ENCODE data around the gene LENG9.
A peak's percentile ranks its signal among the peaks of the same experiment; 100 is the strongest.

Gene LENG9

DNA sequence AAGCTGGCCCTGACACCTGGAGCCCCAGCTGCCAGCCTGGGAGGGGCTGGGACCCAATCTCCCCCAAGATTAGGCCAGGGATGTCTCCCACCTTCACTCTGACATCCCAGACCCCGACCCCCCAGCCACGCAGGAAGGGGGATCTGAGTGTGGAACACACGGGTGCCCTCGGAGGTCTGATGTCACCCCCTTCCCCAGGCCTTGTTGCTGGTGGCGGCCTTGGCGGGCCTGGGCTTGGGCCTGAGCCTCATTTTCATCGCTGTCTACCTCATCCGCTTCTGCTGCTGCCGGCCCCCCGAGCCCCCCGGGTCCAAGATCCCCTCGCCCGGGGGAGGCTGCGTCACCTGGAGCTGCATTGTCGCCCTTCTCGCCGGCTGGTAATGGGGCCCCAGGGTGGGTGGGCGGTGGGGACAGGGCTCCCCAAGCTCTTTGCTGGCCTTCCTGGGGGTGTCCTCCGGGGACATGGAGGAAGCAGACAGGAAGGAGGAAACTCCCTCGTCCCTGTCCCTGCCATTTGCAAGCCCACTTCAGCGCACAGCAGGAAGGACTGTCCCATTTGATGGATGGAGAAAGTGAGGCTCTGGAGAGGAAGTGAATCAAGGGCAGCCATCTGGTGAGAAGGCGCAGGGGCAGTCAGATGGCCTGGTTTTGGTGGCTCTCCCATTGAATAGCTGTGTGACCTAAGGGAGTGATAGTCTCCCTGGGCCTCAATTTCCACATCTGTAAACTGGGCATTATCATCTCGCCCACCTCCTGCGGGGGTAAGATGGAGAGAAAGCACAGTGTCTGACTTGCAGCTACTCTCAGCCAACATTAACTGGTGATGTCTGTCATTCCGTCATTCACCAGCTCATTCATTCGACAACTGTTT is 44.4 kb downstream of the LENG9 start:
- DNase-seq, result no peak

DNA sequence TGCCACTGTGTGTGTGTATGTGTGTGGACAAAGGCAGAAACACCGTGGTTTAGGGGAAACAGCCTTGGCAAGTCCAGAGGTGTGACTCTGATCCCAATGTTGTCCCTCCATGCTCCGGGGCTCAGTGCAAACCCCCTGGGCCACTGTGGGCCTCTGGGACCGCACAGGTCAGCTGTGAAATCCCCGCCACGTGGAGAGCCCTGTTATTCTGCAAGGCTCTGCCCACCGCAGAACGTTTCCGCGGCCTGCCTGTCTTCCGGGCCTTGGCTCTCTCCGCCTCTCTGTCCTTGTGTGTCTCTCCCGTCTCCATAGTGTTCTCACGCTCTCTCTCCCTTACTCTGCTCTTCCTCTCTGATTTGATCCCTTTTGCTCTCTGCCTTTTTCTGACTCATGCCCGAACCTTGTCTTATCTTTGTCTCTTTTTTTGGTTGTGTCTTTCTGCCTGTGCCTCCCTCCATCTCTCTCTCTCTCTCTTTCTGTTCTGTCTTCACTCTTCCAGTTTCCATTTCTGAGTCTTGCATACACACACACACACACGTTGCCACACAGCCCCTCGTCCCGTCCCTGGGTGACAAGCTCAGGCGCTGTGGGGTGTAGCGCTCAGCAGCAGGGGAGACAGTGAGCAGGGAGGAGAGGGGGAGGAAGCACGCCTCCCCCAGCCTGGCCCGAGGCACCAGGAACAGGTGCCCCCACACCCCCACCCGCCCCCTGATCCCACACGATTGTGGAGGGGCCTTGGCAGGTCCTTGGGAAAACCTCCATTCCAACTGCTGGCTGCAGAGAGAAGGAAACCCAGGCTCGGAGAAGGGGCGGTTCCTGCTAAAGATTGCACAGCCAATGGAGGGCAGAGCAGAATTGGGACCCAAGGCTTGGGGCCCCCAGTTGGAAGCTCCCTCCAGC is 45.3 kb downstream of the LENG9 start:
- no peak for DNase-seq

DNA sequence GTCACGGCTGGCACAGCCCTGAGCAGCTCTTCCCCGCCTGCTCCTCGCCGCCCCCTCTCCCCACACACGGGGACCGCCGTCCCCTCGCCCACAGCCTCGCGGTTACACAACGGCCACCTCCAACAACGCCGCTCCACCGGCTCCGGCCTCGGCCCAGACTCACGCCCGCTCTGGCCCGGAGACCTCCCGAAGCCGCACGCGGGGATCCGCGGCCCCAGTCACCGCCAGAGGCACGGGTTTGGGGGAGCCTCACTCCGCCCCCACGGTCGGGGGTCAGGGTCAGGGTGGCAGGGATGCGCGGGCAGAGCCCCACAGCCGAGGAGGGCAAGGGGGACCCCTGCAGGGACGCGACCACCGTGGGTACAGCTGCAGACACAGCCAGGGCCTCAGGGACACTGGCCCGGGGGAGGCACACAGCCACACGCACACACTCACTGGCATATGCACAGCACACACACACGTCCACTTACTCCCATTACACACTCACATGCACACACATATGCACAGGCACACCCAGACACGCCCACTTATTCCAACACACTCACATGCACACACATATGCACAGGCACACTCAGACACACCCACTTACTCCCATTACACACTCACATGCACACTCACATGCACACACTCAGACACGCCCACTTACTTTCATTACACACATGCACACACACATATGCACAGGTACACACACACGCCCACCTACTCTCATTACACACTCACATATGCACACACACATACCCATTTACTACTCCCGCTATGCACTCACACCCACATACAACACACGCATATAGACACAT is 46.7 kb downstream of the LENG9 start:
- DNase-seq, result no peak

DNA sequence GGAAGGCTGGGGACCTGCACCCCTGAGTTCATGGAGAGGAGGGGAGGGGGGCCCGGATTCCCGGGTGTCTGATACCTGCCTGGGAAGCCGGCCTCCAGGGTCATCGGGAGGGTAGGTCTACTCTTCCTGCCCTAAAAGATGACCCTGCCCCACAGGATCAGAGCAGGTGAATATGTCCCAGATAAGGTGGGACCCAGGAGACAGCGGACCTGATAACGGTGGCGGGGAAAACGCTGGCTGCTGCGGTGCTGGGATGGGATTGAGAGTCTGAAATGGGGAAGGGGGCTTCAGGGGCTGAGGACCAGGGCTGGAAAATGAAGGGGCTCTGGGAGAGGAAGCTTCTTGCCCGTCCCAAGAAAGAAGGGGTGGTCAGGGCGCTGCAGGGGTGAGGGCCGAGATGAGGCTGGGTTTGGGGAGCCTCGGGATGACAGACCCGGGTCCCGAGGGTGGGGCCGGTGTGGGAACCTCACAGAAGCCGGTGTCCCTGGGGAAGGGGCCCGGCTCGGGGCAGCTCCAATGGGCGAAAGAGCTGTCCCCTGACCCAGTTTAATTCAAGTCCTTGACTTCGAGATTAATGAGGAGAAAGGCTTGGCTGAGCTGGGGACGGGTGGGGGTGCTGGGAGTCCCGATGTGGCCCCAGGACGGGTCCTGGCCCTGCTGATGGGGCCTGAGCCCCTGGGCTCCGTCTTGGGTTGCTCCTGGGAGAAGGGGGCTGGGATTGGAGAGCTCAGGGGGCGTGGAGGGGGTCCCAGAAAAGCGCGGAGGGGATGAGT is 47.5 kb downstream of the LENG9 start:
- no peak for DNase-seq

DNA sequence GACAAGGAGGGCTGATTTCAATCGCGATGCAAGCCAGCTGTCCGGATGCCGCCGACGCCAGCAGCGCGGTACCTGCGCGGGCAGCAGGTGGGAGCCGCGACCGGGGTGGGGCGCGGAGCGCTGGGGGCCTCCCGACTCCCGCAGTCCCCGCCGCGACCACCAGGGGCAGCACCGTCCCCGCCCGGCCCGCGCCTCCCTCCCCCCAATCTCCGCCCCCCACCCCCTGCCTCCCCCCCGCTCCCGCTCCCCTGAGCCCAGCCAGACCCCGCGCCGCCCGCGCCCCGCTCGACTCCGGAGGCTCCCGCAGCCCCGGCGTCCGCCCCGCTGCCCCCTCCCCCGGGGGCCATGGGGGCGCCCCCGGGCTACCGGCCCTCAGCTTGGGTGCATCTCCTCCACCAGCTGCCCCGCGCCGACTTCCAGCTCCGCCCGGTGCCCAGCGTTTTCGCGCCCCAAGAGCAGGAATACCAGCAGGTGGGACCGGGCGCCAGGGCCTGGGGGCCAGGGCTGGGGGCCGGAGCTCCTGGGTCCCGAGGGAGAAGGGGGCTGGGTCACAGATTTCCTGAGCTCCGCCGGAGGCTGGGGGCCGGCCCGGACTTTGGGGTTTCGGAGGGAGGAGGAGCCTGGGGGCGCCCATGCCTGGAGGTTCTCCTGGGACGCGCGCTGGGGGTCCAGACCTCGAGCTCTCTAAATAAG is 48.2 kb downstream of the LENG9 start, which contains the start of gene TTYH1:
TSS of gene TTYH1 (plus strand) at position 257 of the 693 bp plus-strand sequence. CDS start at position 346, 89 bp downstream.
- DNase-seq, result peak; percentile 29

DNA sequence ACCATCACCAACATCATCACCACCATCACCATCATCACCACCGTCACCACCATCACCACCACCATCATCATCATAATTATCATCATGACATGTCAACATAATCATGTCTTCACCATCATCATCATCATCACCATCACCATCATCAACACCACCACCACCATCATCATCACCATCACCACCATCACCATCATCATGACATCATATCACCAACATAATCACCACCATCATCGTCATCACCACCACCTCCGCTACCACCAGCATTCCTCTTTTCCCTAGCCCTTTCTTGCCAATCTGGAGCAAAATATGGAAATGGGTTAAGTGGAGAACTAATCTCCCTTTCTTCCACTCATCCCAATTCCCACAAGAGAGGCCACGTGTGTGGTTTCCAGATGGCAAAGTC is 49.4 kb downstream of the LENG9 start:
- no peak for DNase-seq

DNA sequence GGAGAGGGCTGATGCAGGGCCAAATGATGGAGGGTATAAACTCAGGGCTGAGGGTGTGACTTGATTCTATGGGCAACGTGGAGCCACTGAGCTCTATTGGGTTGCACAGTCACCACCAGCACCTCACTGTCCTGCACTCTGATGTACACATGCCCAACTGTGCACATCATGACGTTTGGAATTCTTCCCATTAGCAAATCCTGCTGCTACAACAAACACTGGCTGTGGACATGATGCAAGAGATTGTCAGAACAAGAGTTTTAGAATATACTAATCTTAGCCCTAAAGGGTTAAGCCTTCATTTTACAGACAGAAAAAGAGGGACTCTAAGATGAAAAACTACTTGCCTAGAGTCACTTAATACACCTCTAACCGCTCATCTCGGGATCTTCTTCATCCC is 50.7 kb downstream of the LENG9 start:
- DNase-seq, result no peak
